Retinal pigment epithelial cell (primary cell): ENCODE data around the gene MYO18A.

Experiments used
- DNase-seq: peaks from one replicate; pipeline ENCODE4 v3.0.0-alpha.2; 2010; ENCODE audit warnings: low read depth
- H3K4me3 ChIP-seq: 2 replicates; pipeline ENCODE4 v1.5.1; 2011; ENCODE audit warnings: mild to moderate bottlenecking, low read length, control low read depth, moderate library complexity
- TF ChIP-seq, protein P1 (sequence below): conservative IDR thresholded peaks from 2 replicates; pipeline ENCODE4 v1.5.1; 2011; ENCODE audit warnings: low read depth, low read length, control low read depth, inconsistent platforms

Gene MYO18A

DNA sequence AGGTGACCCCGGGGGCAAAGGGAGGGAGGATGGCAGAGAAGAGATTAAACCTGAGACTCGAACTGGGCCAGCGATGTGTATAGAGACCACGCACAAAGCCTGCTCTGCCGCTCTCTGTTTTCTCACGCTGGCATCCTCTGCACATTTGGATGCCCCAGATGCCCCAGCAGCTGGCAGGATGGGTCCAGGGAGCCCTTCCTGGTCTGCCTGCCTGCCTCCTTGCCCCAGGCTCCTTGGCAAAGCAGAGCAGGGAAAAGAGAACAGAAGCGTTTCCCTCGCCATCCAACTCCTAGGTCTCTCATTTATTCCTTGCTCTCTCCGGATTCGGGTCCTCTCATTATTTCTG lies 142.5 kb downstream of the MYO18A start:
- TF ChIP-seq, protein P1, sequence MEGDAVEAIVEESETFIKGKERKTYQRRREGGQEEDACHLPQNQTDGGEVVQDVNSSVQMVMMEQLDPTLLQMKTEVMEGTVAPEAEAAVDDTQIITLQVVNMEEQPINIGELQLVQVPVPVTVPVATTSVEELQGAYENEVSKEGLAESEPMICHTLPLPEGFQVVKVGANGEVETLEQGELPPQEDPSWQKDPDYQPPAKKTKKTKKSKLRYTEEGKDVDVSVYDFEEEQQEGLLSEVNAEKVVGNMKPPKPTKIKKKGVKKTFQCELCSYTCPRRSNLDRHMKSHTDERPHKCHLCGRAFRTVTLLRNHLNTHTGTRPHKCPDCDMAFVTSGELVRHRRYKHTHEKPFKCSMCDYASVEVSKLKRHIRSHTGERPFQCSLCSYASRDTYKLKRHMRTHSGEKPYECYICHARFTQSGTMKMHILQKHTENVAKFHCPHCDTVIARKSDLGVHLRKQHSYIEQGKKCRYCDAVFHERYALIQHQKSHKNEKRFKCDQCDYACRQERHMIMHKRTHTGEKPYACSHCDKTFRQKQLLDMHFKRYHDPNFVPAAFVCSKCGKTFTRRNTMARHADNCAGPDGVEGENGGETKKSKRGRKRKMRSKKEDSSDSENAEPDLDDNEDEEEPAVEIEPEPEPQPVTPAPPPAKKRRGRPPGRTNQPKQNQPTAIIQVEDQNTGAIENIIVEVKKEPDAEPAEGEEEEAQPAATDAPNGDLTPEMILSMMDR, result no peak
- no peak for DNase-seq
- no peak overlapping the region for H3K4me3 ChIP-seq

DNA sequence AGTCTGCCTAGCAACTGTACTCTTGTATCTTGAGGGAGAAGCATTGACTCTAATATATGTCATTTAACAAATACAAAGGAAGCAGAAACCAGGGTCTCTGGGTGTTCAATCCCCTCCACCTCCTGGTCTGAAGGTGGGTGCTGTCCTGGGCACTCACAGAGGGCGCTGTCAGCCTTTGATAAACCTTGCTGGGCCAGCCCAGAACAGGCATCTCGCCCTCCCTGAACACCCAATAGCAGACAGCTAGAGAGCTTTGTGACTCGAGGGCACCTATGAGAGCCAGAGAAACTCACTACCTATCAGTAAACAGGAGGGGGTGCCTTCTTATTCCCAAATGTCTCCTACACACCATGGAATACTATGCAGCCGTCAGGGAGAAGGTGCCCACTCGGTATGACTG lies 143.6 kb downstream of the MYO18A start:
- TF ChIP-seq, protein P1, result no peak
- no peak for DNase-seq
- H3K4me3 ChIP-seq, result no peak overlapping the region

DNA sequence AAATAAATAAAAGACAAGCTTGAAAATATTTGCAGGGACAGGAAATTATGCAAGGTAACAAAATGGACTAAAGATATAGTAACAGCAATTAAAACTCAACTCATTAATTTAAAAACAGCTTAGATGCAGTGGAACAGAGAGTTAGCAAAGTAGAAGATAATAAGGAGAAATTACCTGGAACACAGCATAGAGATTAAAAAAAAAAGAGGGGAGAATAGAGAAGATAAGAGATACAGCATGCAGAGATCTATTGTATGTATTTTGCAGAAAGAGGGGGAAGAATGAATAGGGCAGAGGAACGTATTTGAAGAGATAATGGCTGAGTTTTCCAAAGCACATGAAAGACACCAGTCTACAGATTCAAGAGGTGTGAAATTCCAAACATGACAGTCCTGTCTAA lies 145.7 kb downstream of the MYO18A start:
- TF ChIP-seq, protein P1, result no peak
- H3K4me3 ChIP-seq, result no peak overlapping the region

DNA sequence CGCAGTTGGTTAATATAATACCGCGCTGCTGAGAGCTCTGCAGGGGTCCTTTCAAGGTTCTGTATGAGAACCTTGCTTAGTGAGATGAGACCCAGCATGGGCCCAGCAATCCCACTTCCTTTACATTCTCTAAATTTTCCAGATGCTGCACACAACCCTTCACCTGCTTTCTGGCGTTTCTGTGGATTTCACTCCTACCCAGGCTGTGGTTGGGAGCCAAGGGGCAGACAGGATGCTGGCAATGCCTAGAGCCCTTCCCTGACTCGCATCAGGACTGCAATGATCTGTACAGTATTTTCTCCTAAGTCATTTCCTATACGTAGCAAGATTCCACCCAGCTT lies 147.4 kb downstream of the MYO18A start:
- TF ChIP-seq, protein P1, result no peak
- no peak for DNase-seq
- H3K4me3 ChIP-seq, result no peak overlapping the region

More for the DNA sequence above, 145.7 kb downstream of the MYO18A start:
- DNase-seq, result no peak

DNA sequence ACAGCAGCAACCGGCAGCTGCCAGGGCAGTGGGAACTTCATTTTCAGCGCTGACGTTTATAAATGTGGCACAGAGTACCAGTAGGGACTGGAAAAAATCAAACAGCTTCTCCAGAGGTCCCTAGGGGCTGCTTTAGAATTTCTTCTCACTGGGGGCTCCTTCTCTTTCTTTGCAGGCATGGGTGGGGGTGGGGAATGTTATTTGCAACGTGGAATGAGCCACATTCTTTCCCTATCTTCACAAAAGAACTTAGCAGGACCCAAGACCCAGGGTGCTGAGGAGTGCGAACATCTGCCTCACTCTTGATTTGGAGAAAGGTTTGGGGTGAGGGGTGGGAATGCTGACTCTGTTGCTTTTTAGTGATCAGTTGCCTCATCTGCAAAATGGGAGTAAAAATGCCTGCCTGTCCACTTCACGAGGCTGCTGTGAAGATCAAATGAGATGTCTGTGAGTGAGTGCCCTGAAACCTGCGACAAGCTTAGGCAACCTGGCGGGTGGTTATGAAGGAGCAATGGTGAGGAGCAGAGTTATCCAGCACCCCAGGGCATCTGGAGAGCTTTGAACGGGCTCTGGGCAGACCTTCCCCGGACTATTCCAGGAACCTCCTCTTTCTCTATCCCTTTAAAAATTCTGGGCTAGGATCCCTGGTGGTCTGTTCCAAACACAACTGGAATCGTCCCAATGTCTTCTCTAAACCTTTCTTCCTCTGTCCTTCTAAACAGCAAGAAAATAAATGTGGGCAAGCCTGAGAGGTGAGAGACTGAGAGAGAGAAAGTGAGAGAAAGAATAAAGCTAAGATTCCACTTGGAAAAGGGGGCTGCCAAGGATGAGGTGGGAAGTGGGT lies 148.0 kb downstream of the MYO18A start:
- DNase-seq, result no peak
- TF ChIP-seq, protein P1, result no peak
- H3K4me3 ChIP-seq, result no peak overlapping the region

DNA sequence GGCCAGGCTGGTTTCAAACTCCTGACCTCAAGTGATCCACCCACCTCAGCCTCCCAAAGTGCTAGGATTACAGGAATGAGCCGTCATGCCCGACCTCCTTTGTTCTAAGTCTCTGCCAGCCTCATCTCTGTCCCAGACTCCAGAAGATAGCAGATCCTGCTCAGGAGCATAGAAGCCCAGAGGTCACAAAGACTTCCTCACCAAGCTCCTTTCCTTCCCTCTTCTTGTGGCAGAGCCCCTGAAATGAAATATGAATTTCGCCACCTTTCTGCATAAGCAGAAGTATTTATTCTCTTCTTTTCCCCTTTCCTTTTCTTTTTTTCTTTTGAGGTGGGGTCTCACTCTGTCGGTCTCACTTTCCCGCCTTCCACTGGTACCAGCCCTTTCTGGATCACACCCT lies 148.7 kb downstream of the MYO18A start:
- no peak overlapping the region for H3K4me3 ChIP-seq
- TF ChIP-seq, protein P1, result no peak
- DNase-seq, result no peak

DNA sequence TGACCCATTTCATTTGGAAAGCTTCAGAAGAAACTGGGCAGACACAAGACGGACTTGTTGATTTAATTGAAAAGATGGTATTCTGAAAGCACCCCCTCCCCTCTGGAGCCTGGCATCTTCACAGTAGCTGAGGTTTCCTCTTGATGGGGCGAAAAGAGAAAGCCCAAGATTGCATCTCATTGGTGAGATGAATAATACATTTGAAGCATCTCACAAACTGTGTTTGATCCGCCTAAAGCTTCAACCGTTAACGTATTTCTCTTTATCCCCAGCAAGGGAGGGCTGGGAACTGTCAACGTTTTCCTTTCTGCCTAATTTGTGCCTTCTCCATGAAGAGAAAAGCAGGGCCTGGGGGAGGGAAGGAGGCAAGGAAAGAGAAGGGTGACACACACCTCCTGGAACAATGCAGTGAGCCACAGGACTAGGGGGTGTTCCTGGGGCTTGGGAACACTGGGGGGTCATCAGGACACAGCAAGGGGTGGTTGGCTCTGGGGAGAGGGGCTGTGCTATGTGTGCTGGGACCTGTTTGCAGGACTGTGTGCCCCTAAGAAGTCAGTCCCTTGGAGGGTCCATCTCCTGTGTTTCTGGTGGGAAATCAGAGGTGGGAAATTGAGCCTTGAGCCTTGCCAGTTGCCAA lies 155.8 kb downstream of the MYO18A start:
- H3K4me3 ChIP-seq, result no peak overlapping the region
- TF ChIP-seq, protein P1, result no peak
- no peak for DNase-seq
